HG03139 (cell line): ENCODE data around the gene ZNF665.
"Not testable (repeated sequence)": the region's sequence is repeated elsewhere in the genome, so short reads cannot be mapped to it uniquely, and the experiment has no call there.

Source experiments
- ATAC-seq: cut with Tn5 transposase; IDR thresholded peaks from one replicate; pipeline ENCODE4 v1.9.1; 2021; ENCODE audit not compliant: unreplicated experiment

ZNF665 gene

GRCh38 chr19:53192771-53193534 lies at the start of gene ZNF665:
Gene ZNF665 (minus strand): TSS chr19:53193358. CDS start chr19:53182898, 10,460 bp downstream.
- peak; percentile 49 for ATAC-seq

- no peak for ATAC-seq
Measured at GRCh38 chr19:53237114-53237777, 44.1 kb upstream of the ZNF665 start.

- ATAC-seq, result no peak
Measured at GRCh38 chr19:53224606-53225005, 31.4 kb upstream of the ZNF665 start.

- not testable (repeated sequence) for ATAC-seq
Measured at GRCh38 chr19:53222716-53223115, 29.6 kb upstream of the ZNF665 start.

GRCh38 chr19:53212703-53213320 lies 19.7 kb upstream of the ZNF665 start:
- ATAC-seq, result no peak

GRCh38 chr19:53211554-53211953 lies 18.4 kb upstream of the ZNF665 start:
- not testable (repeated sequence) for ATAC-seq

GRCh38 chr19:53196777-53197396 lies 3.7 kb upstream of the ZNF665 start:
- ATAC-seq, result no peak

GRCh38 chr19:53195265-53195903 lies 2.2 kb upstream of the ZNF665 start:
- no peak for ATAC-seq

- no peak for ATAC-seq
Measured at GRCh38 chr19:53193535-53194222, 521 bp upstream of the ZNF665 start.

- no peak for ATAC-seq
Measured at GRCh38 chr19:53190253-53190652, 2.9 kb downstream of the ZNF665 start.

- ATAC-seq, result not testable (repeated sequence)
Measured at GRCh38 chr19:53189691-53190198, 3.4 kb downstream of the ZNF665 start.

GRCh38 chr19:53185155-53185882 lies 7.8 kb downstream of the ZNF665 start:
- not testable (repeated sequence) for ATAC-seq

- ATAC-seq, result no peak
Measured at GRCh38 chr19:53183146-53183764, 9.9 kb downstream of the ZNF665 start.

GRCh38 chr19:53182202-53182601 lies 11.0 kb downstream of the ZNF665 start:
- no peak for ATAC-seq

GRCh38 chr19:53177986-53178385 lies 15.2 kb downstream of the ZNF665 start:
- ATAC-seq, result no peak

GRCh38 chr19:53172889-53173288 lies 20.3 kb downstream of the ZNF665 start:
- ATAC-seq, result no peak

- no peak for ATAC-seq
Measured at GRCh38 chr19:53165691-53166091, 27.5 kb downstream of the ZNF665 start.

- ATAC-seq, result no peak
Measured at GRCh38 chr19:53161123-53161522, 32.0 kb downstream of the ZNF665 start.

- no peak for ATAC-seq
Measured at GRCh38 chr19:53160350-53160749, 32.8 kb downstream of the ZNF665 start.
